Nephron (organoid): ENCODE data around the gene ANP32A.

Source experiments
- H3K27ac Mint-ChIP-seq, 3 experiments: 2 replicates each; pipeline ENCODE4 v1.8.0; 2020; ENCODE audit warnings: mixed read lengths in 3 of 3, mild to moderate bottlenecking in 2 of 3, moderate library complexity in 1 of 3
- H3K27me3 Mint-ChIP-seq: 2 replicates; pipeline ENCODE4 v1.8.0; 2021; ENCODE audit warnings: low read depth, mild to moderate bottlenecking, moderate library complexity, mixed read lengths
- H3K36me3 Mint-ChIP-seq: 2 replicates; pipeline ENCODE4 v1.8.0; 2020; ENCODE audit warnings: low read depth, mixed read lengths
- H3K4me1 Mint-ChIP-seq: 2 replicates; pipeline ENCODE4 v1.8.0; 2020; ENCODE audit warnings: mixed read lengths
- H3K4me3 Mint-ChIP-seq, 3 experiments: 2 replicates each; pipeline ENCODE4 v1.8.0; 2020; ENCODE audit warnings: mild to moderate bottlenecking in 3 of 3, mixed read lengths in 3 of 3, moderate library complexity in 2 of 3
- H3K9me3 Mint-ChIP-seq: 2 replicates; pipeline ENCODE4 v1.8.0; 2020; ENCODE audit warnings: mixed read lengths
- CTCF ChIP-seq, 3 experiments: fragments of 200-600 bp; sonication (generic); IDR thresholded peaks; one replicate each; pipeline ENCODE4 v1.5.0; 2021; ENCODE audit warnings: antibody characterized with exemption in 3 of 3; ENCODE audit not compliant: unreplicated experiment in 3 of 3

ANP32A gene

DNA sequence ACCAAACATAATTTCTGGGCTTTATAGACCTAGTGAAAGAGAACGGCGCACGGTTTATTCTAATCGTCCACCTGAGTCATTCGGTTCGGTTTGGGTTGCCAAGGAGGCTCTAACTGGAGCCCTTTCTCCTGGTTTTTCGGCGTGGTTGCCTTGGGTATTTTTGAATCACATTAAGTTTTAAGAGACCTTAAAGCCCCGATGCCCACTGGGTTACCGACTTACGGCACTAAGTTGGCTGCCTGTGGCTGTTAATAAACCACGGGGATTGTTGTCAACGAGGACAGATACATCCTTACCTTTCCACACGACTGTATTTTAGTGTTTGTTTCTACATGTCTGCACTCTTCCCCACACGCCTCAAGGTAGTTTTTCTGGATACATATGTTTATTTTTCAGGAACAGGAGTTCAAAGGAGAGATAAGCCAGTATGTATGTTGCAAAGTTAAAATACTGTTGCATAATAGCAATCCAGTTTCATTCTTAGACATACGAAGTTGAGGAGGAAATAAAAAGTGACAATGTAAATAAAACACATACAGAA, 1.2 kb upstream of the ANP32A start:
- H3K4me1 Mint-ChIP-seq, result peaks cover 23% of the 10 kb centered on the region
- peak overlapping the region; percentile 91 to 95 (median 92) for H3K4me3 Mint-ChIP-seq
- no peak for TF ChIP-seq CTCF (IDR thresholded peaks at IDR 0.05; ENCODE audit: unreplicated experiment in 3 of 3)
- no peaks in the 10 kb centered on the region for H3K36me3 Mint-ChIP-seq
- H3K9me3 Mint-ChIP-seq, result no peaks in the 10 kb centered on the region
- H3K27ac Mint-ChIP-seq, result peak overlapping the region; percentile 33 to 99 (median 48)
- no peaks in the 10 kb centered on the region for H3K27me3 Mint-ChIP-seq

GRCh38 chr15:68821190-68821840, 620 bp upstream of the ANP32A start:
- Mint-ChIP-seq H3K4me3 (peak overlapping the region; percentile 93 to 95 (median 94)), H3K4me1 (peaks cover 29% of the 10 kb centered on the region)

DNA sequence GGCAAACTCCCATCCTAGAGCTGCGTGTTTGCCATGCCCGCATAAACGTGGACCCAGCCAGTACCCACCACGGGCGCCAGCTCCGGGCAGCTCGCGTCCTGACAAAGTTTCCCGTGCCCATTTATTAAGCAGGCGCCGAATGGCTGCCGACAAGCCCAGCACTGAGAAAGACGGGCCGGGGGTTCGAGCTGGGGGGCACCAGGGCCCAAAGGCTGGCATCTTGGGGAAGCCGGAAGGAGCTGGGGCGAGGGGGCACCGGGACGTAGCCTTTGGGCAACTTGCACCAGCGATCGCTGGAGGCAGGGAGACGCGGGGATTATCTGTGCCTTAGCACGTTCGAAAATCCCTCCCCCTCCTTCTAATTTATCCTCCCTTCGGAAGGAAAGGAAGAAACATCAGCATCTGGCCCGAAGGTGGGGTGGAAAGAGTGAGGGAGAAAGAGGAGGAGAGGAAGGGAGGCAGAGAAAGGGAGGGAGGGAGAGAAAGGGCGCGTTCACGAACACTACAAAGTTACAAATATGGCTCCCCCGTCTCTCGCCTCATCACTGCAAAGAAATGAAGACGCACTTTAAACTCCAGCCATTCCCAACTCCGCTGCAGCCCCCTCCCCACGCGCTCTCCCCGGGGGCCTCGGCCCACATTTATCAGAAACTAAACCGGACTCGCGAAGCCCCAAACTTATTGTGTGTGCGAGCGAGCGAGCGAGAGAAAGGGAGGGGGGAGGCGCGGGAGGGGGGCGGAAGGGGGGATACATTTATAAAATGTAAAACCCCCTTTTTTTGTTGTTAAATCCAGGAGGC, 1.0 kb downstream of the ANP32A start:
- Mint-ChIP-seq H3K36me3 (peaks cover 4% of the 10 kb centered on the region), H3K27ac (peak overlapping the region; percentile 96 to 99 (median 98)), H3K27me3 (no peaks in the 10 kb centered on the region), H3K4me1 (peaks cover 43% of the 10 kb centered on the region), H3K4me3 (peak overlapping the region; percentile 93 to 95 (median 94)), H3K9me3 (no peaks in the 10 kb centered on the region)
- no peak for TF ChIP-seq CTCF (IDR thresholded peaks at IDR 0.05; ENCODE audit: unreplicated experiment in 3 of 3)

More at GRCh38 chr15:68821190-68821840, 620 bp upstream of the ANP32A start:
- Mint-ChIP-seq H3K36me3 (no peaks in the 10 kb centered on the region), H3K27ac (peak overlapping the region; percentile 33 to 99 (median 98)), H3K9me3 (no peaks in the 10 kb centered on the region), H3K27me3 (no peaks in the 10 kb centered on the region)
- no peak for TF ChIP-seq CTCF (IDR thresholded peaks at IDR 0.05; ENCODE audit: unreplicated experiment in 3 of 3)

DNA sequence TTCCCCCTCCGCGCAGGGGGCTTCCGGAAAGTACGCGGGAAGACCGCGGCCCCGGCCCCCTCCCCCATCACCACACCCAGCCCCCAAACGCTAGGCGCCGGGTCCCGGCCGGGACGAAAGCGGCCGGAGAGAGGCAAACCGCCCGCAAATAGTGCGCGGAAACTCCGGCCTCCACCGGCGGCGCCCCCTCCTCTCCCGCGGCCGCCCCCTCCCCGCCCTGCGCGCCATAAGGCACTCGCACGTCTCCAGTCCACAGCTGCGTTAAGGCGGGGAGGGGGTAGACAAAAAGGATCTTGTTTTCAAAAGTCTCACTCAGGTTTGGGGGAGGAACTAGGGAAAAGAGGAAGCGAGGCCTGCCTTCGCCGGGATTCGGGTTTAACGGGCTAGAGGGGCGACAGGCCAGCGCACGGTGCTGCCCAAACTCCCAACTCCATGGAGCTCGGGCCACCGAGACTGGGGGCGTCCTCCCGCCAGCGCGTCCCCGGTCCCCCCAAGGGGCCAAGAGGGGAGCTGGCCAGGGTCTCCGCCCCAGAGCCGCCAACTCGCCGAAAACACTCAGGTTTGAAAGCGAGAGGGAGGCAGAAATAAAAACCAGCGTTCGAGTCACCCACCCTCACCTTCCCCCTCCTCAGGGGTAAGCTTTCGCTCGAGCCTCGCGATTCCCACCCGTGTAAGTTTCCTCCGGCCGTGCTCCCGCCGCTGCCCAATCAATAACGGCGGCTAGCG, 1.8 kb downstream of the ANP32A start:
- Mint-ChIP-seq H3K9me3 (no peaks in the 10 kb centered on the region), H3K27me3 (no peaks in the 10 kb centered on the region), H3K4me1 (peaks cover 47% of the 10 kb centered on the region), H3K27ac (peak overlapping the region; percentile 96 to 99 (median 98)), H3K36me3 (peaks cover 4% of the 10 kb centered on the region), H3K4me3 (peak overlapping the region; percentile 93 to 95 (median 94))
- no peak for TF ChIP-seq CTCF (IDR thresholded peaks at IDR 0.05; ENCODE audit: unreplicated experiment in 3 of 3)

GRCh38 chr15:68818066-68818768, 2.5 kb downstream of the ANP32A start:
- TF ChIP-seq CTCF (IDR thresholded peaks at IDR 0.05; ENCODE audit: unreplicated experiment in 3 of 3), result peak in 1 of 3 experiments; percentile 19
- peak overlapping the region; percentile 93 to 95 (median 94) for H3K4me3 Mint-ChIP-seq
- H3K27me3 Mint-ChIP-seq, result no peaks in the 10 kb centered on the region
- H3K4me1 Mint-ChIP-seq, result peaks cover 53% of the 10 kb centered on the region
- H3K36me3 Mint-ChIP-seq, result peaks cover 7% of the 10 kb centered on the region
- no peaks in the 10 kb centered on the region for H3K9me3 Mint-ChIP-seq
- H3K27ac Mint-ChIP-seq, result peak overlapping the region; percentile 73 to 99 (median 96)
